Mesothelial cell of epicardium (in vitro differentiated cells): ENCODE data around the gene SYNJ1. TPM values are rescaled to one million over a fixed set of nuclear protein-coding genes. Genes with fewer than 3 reads are reported as not detected.
A peak's percentile ranks its signal among the peaks of the same experiment; 100 is the strongest.

Experiments
- DNase-seq, 2 experiments: peaks; one replicate each; pipeline ENCODE4 v3.0.0; 2021; ENCODE audit warnings: low spot score in 2 of 2; ENCODE audit not compliant: unreplicated experiment in 2 of 2
- H3K27ac Mint-ChIP-seq: 2 replicates; pipeline ENCODE4 v1.8.0; 2021; ENCODE audit warnings: mixed read lengths
- H3K27me3 Mint-ChIP-seq: 2 replicates; pipeline ENCODE4 v1.8.0; 2021; ENCODE audit warnings: low read depth, mixed read lengths
- H3K36me3 Mint-ChIP-seq: 2 replicates; pipeline ENCODE4 v1.8.0; 2021; ENCODE audit warnings: mixed read lengths
- H3K4me1 Mint-ChIP-seq: 2 replicates; pipeline ENCODE4 v1.8.0; 2021; ENCODE audit warnings: mixed read lengths
- H3K4me3 Mint-ChIP-seq: 2 replicates; pipeline ENCODE4 v1.8.0; 2021; ENCODE audit warnings: mild to moderate bottlenecking, moderate library complexity, mixed read lengths
- H3K9me3 Mint-ChIP-seq: 2 replicates; pipeline ENCODE4 v1.8.0; 2021; ENCODE audit warnings: mixed read lengths
- total RNA-seq: library from RNA; stranded (reverse); gene quantifications from 3 replicates; pipeline ENCODE4 v1.2.1, GENCODE V29; 2021
- TF ChIP-seq, protein P1 (sequence below): fragments of 200-600 bp; sonication (generic); IDR thresholded peaks from one replicate; pipeline ENCODE4 v1.5.0; 2021; ENCODE audit warnings: antibody characterized with exemption; ENCODE audit not compliant: unreplicated experiment

SYNJ1 gene
- total RNA-seq, 1 donor from 2014 or later, result 7.2 TPM

DNA sequence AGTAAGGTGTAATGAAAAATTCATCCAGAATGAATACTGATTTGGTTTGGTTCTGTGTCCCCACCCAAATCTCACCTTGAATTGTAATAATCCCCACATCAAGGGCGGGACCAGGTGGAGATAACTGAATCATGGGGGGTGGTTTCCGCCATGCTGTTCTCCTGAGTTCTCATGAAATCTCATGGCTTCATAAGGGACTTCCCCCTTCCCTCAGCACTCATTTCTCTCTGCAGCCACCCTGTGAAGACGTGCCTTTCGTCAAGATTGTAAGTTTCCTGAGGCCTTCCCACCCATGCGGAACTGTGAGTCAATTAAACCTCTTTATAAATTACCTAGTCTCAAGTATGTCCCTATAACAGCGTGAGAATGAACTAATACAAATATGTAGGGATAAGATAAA, 5.5 kb upstream of the SYNJ1 start:
- Mint-ChIP-seq H3K9me3 (no peaks in the 10 kb centered on the region), H3K27ac (no peak overlapping the region), H3K4me3 (no peak overlapping the region), H3K36me3 (peaks cover 15% of the 10 kb centered on the region), H3K4me1 (peaks cover 6% of the 10 kb centered on the region), H3K27me3 (no peaks in the 10 kb centered on the region)
- no peak for DNase-seq
- TF ChIP-seq, protein P1, sequence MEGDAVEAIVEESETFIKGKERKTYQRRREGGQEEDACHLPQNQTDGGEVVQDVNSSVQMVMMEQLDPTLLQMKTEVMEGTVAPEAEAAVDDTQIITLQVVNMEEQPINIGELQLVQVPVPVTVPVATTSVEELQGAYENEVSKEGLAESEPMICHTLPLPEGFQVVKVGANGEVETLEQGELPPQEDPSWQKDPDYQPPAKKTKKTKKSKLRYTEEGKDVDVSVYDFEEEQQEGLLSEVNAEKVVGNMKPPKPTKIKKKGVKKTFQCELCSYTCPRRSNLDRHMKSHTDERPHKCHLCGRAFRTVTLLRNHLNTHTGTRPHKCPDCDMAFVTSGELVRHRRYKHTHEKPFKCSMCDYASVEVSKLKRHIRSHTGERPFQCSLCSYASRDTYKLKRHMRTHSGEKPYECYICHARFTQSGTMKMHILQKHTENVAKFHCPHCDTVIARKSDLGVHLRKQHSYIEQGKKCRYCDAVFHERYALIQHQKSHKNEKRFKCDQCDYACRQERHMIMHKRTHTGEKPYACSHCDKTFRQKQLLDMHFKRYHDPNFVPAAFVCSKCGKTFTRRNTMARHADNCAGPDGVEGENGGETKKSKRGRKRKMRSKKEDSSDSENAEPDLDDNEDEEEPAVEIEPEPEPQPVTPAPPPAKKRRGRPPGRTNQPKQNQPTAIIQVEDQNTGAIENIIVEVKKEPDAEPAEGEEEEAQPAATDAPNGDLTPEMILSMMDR, result no peak

- Mint-ChIP-seq H3K4me1 (peaks cover 7% of the 10 kb centered on the region), H3K27ac (no peak overlapping the region), H3K9me3 (no peaks in the 10 kb centered on the region), H3K4me3 (no peak overlapping the region), H3K36me3 (peaks cover 15% of the 10 kb centered on the region), H3K27me3 (no peaks in the 10 kb centered on the region)
- no peak for DNase-seq
- TF ChIP-seq, protein P1, result no peak
These were observed 4.7 kb upstream of the SYNJ1 start for GRCh38 chr21:32732544-32732943.

GRCh38 chr21:32728848-32729247, 1.0 kb upstream of the SYNJ1 start:
- Mint-ChIP-seq H3K27me3 (no peaks in the 10 kb centered on the region), H3K36me3 (peaks cover 8% of the 10 kb centered on the region), H3K4me1 (peaks cover 16% of the 10 kb centered on the region), H3K27ac (peak overlapping the region; percentile 96), H3K9me3 (no peaks in the 10 kb centered on the region), H3K4me3 (peak overlapping the region; percentile 91)
- no peak for DNase-seq
- TF ChIP-seq, protein P1, result no peak

DNA sequence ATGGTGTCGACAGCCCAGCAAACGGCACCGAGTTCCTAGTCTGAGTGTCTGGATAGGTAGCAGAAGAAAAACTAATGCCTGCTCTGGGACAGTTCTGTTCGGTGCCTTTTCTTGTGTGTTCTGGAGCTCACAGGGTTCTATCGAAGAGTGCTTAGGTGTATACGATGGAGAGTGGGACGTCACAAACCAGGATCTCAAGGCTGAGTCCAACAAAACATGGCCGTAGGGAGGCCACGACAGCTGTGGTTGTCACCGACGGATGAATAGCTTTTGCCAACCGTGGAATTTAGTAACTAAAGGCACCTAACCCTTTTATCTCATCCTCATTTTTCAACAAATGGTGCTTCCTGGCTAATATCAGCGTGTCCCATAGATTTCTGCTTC, 635 bp upstream of the SYNJ1 start:
- H3K4me3 Mint-ChIP-seq, result peak overlapping the region; percentile 91
- no peaks in the 10 kb centered on the region for H3K27me3 Mint-ChIP-seq
- no peak for DNase-seq
- peak overlapping the region; percentile 96 for H3K27ac Mint-ChIP-seq
- H3K4me1 Mint-ChIP-seq, result peaks cover 16% of the 10 kb centered on the region
- TF ChIP-seq, protein P1, result no peak
- H3K36me3 Mint-ChIP-seq, result peaks cover 9% of the 10 kb centered on the region
- no peaks in the 10 kb centered on the region for H3K9me3 Mint-ChIP-seq

GRCh38 chr21:32726839-32727686, 750 bp downstream of the SYNJ1 start:
- Mint-ChIP-seq H3K36me3 (peaks cover 3% of the 10 kb centered on the region), H3K27me3 (no peaks in the 10 kb centered on the region), H3K4me3 (peak overlapping the region; percentile 91), H3K27ac (peak overlapping the region; percentile 95), H3K4me1 (peaks cover 16% of the 10 kb centered on the region), H3K9me3 (no peaks in the 10 kb centered on the region)
- DNase-seq, result peak in 1 of 2 experiments; percentile 49
- TF ChIP-seq, protein P1, result no peak
